ENCODE results near the gene HERC2. TPM values are rescaled to one million over a fixed set of nuclear protein-coding genes. Genes with fewer than 3 reads are reported as not detected.
"Not testable (repeated sequence)": the region's sequence is repeated elsewhere in the genome, so short reads cannot be mapped to it uniquely, and the experiment has no call there.

HERC2 gene
- total and polyA plus RNA-seq, 8 donors = 7.9 to 437 (median 72.7) TPM

GRCh38 chr15:28122038-28122949 lies 199.7 kb downstream of the HERC2 start:
- WGBS, 5 donors = 87 to 91% (median 90%) methylated on average over 26 to 28 of the region's 28 CpGs
- DNase-seq = no peak
- H3K4me1 ChIP-seq = peaks cover 0 to 3% (median 0%) of the 10 kb centered on the region in 4 donors

DNA sequence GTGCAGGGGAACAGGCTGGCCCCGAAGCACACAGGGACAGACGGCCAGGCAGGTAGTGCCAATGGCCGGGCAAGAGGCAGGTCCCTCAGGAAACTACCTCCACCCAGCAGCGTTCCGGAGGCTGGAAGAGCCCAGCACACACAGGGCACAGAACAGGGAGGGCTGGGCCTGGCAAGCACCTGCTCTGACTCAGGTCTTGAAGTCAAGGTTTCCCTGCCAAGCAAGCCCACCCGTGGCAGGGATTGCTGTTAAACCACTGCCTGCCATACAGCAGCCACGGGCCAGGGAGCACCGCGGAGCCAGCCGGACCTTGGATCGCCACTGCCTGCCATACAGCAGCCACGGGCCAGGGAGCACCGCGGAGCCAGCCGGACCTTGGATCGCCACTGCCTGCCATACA lies 200.4 kb downstream of the HERC2 start:
- H3K9me3 ChIP-seq; H3K4me1 ChIP-seq; DNase-seq; H3K27me3 ChIP-seq; H3K27ac ChIP-seq; H3K4me3 ChIP-seq; intact Hi-C loops (cut with DNase I; ENCODE audit: low total_unique reads): not testable (repeated sequence)
- peaks cover 31 to 90% (median 84%) of the 10 kb centered on the region in 4 donors for H3K36me3 ChIP-seq
- 94 to 97% (median 96%) methylated on average over 5 to 16 of the region's 16 CpGs for WGBS, 5 donors

More at GRCh38 chr15:28122038-28122949, 199.7 kb downstream of the HERC2 start:
- Histone ChIP-seq H3K4me3 (no peak overlapping the region), H3K27me3 (no peaks in the 10 kb centered on the region), H3K36me3 (peaks cover 37 to 90% (median 83%) of the 10 kb centered on the region in 4 donors), H3K27ac (no peak overlapping the region), H3K9me3 (no peaks in the 10 kb centered on the region)
- TF ChIP-seq EP300 (IDR thresholded peaks at IDR 0.05) (no peak), POLR2A (IDR thresholded peaks at IDR 0.05) (no peak), POLR2AphosphoS5 (IDR thresholded peaks at IDR 0.05) (no peak), CTCF (IDR thresholded peaks at IDR 0.05) (no peak)
- intact Hi-C loops (cut with DNase I; ENCODE audit: low total_unique reads) = no loop called here

GRCh38 chr15:28120359-28120640 lies 201.7 kb downstream of the HERC2 start:
- 84 to 93% (median 90%) methylated on average over 4 of the region's 4 CpGs for WGBS, 5 donors
- intact Hi-C loops (cut with DNase I; ENCODE audit: low total_unique reads) = no loop called here
- H3K4me3 ChIP-seq = no peak overlapping the region
- no peaks in the 10 kb centered on the region for H3K4me1 ChIP-seq
- no peaks in the 10 kb centered on the region for H3K27me3 ChIP-seq
- no peak for TF ChIP-seq EP300 (IDR thresholded peaks at IDR 0.05)
- no peak for TF ChIP-seq POLR2A (IDR thresholded peaks at IDR 0.05)
- H3K9me3 ChIP-seq = no peaks in the 10 kb centered on the region
- peaks cover 37 to 100% (median 96%) of the 10 kb centered on the region in 4 donors for H3K36me3 ChIP-seq
- no peak for DNase-seq
- no peak overlapping the region for H3K27ac ChIP-seq

GRCh38 chr15:28118531-28118930 lies 203.4 kb downstream of the HERC2 start:
- intact Hi-C loops (cut with DNase I; ENCODE audit: low total_unique reads) = no loop called here
- WGBS, 5 donors = 91 to 94% (median 94%) methylated on average over 10 of the region's 10 CpGs
- Histone ChIP-seq H3K27ac (no peak overlapping the region), H3K9me3 (no peaks in the 10 kb centered on the region), H3K4me1 (no peaks in the 10 kb centered on the region), H3K4me3 (no peak overlapping the region), H3K27me3 (no peaks in the 10 kb centered on the region), H3K36me3 (peaks cover 48 to 100% (median 97%) of the 10 kb centered on the region in 4 donors)
- DNase-seq = no peak
- TF ChIP-seq CTCF (IDR thresholded peaks at IDR 0.05) (no peak), POLR2AphosphoS5 (IDR thresholded peaks at IDR 0.05) (no peak), POLR2A (IDR thresholded peaks at IDR 0.05) (no peak), EP300 (IDR thresholded peaks at IDR 0.05) (no peak)

- TF ChIP-seq CTCF (IDR thresholded peaks at IDR 0.05) = no peak
- TF ChIP-seq POLR2AphosphoS5 (IDR thresholded peaks at IDR 0.05) = no peak
- no peak for TF ChIP-seq EP300 (IDR thresholded peaks at IDR 0.05)
- no peak for TF ChIP-seq POLR2A (IDR thresholded peaks at IDR 0.05)
- no peak for DNase-seq
Observed at GRCh38 chr15:28118083-28118482, 203.9 kb downstream of the HERC2 start.

More at GRCh38 chr15:28118083-28118482, 203.9 kb downstream of the HERC2 start:
- intact Hi-C loops (cut with DNase I; ENCODE audit: low total_unique reads) = no loop called here
- no peaks in the 10 kb centered on the region for H3K9me3 ChIP-seq
- H3K4me3 ChIP-seq = no peak overlapping the region
- WGBS, 5 donors = 85 to 96% (median 95%) methylated on average over 11 of the region's 11 CpGs
- H3K27ac ChIP-seq = no peak overlapping the region
- H3K36me3 ChIP-seq = peaks cover 52 to 100% (median 98%) of the 10 kb centered on the region in 4 donors
- H3K4me1 ChIP-seq = no peaks in the 10 kb centered on the region
- H3K27me3 ChIP-seq = no peaks in the 10 kb centered on the region

All from stomach (tissue), 9 donors.